IPS-18c (cell line): ENCODE data around the gene PPFIA1.

Experiments
- H3K4me3 ChIP-seq: 2 replicates; pipeline ENCODE4 v1.7.0; 2013; ENCODE audit warnings: low read depth, mild to moderate bottlenecking, low read length, moderate library complexity; ENCODE audit not compliant: insufficient read depth
- H3K9me3 ChIP-seq: one replicate; pipeline ENCODE4 v1.6.1; 2013; ENCODE audit warnings: mild to moderate bottlenecking, low read length, moderate library complexity; ENCODE audit not compliant: control insufficient read depth, insufficient read depth

PPFIA1 gene

GRCh38 chr11:70359451-70360205, 89.1 kb downstream of the PPFIA1 start:
- Histone ChIP-seq H3K4me3 (no peak overlapping the region), H3K9me3 (no peaks in the 10 kb centered on the region)

- Histone ChIP-seq H3K9me3 (no peaks in the 10 kb centered on the region), H3K4me3 (no peak overlapping the region)
Measured at GRCh38 chr11:70360211-70360610, 89.7 kb downstream of the PPFIA1 start.

GRCh38 chr11:70364178-70364577, 93.7 kb downstream of the PPFIA1 start:
- Histone ChIP-seq H3K9me3 (no peaks in the 10 kb centered on the region), H3K4me3 (no peak overlapping the region)

- Histone ChIP-seq H3K4me3 (no peak overlapping the region), H3K9me3 (no peaks in the 10 kb centered on the region)
Measured at GRCh38 chr11:70364745-70365543, 94.5 kb downstream of the PPFIA1 start.

- no peak overlapping the region for H3K4me3 ChIP-seq
Measured at GRCh38 chr11:70365544-70365927, 95.0 kb downstream of the PPFIA1 start.

GRCh38 chr11:70367071-70367470, 96.6 kb downstream of the PPFIA1 start:
- Histone ChIP-seq H3K9me3 (no peaks in the 10 kb centered on the region), H3K4me3 (no peak overlapping the region)

More at GRCh38 chr11:70365544-70365927, 95.0 kb downstream of the PPFIA1 start:
- no peaks in the 10 kb centered on the region for H3K9me3 ChIP-seq

GRCh38 chr11:70368961-70369360, 98.5 kb downstream of the PPFIA1 start:
- no peak overlapping the region for H3K4me3 ChIP-seq
- H3K9me3 ChIP-seq = no peaks in the 10 kb centered on the region

- H3K4me3 ChIP-seq = no peak overlapping the region
- no peaks in the 10 kb centered on the region for H3K9me3 ChIP-seq
Measured at GRCh38 chr11:70371241-70371640, 100.8 kb downstream of the PPFIA1 start.

- no peak overlapping the region for H3K4me3 ChIP-seq
- H3K9me3 ChIP-seq = no peaks in the 10 kb centered on the region
Measured at GRCh38 chr11:70372076-70372475, 101.6 kb downstream of the PPFIA1 start.

GRCh38 chr11:70376621-70377020, 106.1 kb downstream of the PPFIA1 start:
- H3K4me3 ChIP-seq = no peak overlapping the region
- no peaks in the 10 kb centered on the region for H3K9me3 ChIP-seq

- Histone ChIP-seq H3K4me3 (no peak overlapping the region), H3K9me3 (no peaks in the 10 kb centered on the region)
Measured at GRCh38 chr11:70377645-70378044, 107.2 kb downstream of the PPFIA1 start.

- H3K4me3 ChIP-seq = no peak overlapping the region
- H3K9me3 ChIP-seq = no peaks in the 10 kb centered on the region
Measured at GRCh38 chr11:70378506-70379134, 108.1 kb downstream of the PPFIA1 start.

- Histone ChIP-seq H3K9me3 (no peaks in the 10 kb centered on the region), H3K4me3 (no peak overlapping the region)
Measured at GRCh38 chr11:70381350-70381749, 110.9 kb downstream of the PPFIA1 start.

GRCh38 chr11:70381872-70382861, 111.7 kb downstream of the PPFIA1 start:
- Histone ChIP-seq H3K9me3 (no peaks in the 10 kb centered on the region), H3K4me3 (no peak overlapping the region)

- Histone ChIP-seq H3K9me3 (no peaks in the 10 kb centered on the region), H3K4me3 (no peak overlapping the region)
Measured at GRCh38 chr11:70383664-70384565, 113.4 kb downstream of the PPFIA1 start.

GRCh38 chr11:70384566-70385152, 114.2 kb downstream of the PPFIA1 start:
- no peaks in the 10 kb centered on the region for H3K9me3 ChIP-seq
- H3K4me3 ChIP-seq = no peak overlapping the region
